ENCODE data around the gene LAMA2. TPM values are rescaled to one million over a fixed set of nuclear protein-coding genes. Genes with fewer than 3 reads are reported as not detected.
"Not testable (repeated sequence)": the region's sequence is repeated elsewhere in the genome, so short reads cannot be mapped to it uniquely, and the experiment has no call there.

Gene LAMA2
- total and polyA plus RNA-seq, 2 donors (not counting 3 experiments of a cell fraction or from before 2014, with no cell fraction given): 0.51 to 0.75 TPM

DNA sequence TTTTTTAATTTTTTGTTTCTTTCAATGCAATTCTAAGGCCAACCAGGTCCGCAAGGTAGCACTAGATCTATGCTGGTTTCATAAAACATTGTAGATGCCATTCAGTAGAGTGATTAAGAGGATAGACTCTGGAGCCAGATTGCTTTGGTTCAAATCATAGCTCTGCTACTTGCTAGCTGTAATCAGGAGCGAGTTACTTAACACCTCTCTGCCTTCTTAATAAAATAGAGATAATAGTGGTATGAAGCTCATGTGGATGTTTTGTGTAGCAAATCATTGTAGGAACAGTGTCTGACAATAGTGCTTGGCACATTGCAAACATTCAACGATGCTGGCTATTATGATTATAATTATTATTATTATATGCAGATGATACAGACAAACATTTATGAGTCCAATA, 164.9 kb downstream of the LAMA2 start:
- no peaks in the 10 kb centered on the region for H3K9me1 ChIP-seq (replicated peaks; ENCODE audit: control insufficient read depth, extremely low read depth, insufficient read depth, low read length)
- CTCF ChIA-PET: interaction anchor here (0.6 kb wide), 1 partner anchor 11 kb away, joined by 3 read pairs; no protein-coding TSS in a partner anchor
- BruUV-seq (replicated peaks): no TSS peak

DNA sequence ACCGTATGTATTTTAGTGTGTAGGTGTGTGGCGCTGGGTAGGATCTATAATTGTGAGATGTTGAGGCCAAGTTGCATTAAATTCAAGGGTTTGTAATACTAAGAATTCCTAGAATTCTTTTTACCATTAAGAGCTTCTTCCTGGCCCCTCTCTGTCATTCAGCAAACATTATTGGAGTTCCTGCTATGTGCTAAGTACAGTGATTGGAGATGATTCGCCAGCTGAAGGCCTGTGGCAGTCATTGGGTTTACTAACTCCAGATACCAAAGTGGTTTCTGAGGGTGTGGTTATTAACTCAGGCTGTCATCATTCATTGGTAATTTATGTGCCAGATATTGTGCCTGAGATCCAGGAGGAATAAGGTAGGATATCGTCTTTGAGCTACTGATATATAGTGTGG, 167.1 kb downstream of the LAMA2 start:
- DNase-seq (ENCODE audit: low read depth, low spot score) (no peak), FAIRE-seq (no peak)
- CTCF ChIA-PET: no interaction called here
- Histone ChIP-seq H2AFZ (ENCODE audit: low read depth, low read length) (no peak overlapping the region), H3K27me3 (ENCODE audit: control insufficient read depth in 2 of 2, insufficient read depth in 2 of 2, low read length in 2 of 2) (no peaks in the 10 kb centered on the region), H4K20me1 (replicated peaks; ENCODE audit: control insufficient read depth, extremely low read depth, insufficient read depth, low read length) (no peaks in the 10 kb centered on the region), H3K4me1 (ENCODE audit: control insufficient read depth, extremely low read depth, insufficient read depth, low read length) (no peaks in the 10 kb centered on the region), H3K4me3 (replicated peaks in 1 of 3; ENCODE audit: insufficient read depth in 1 of 3, low read depth in 1 of 3, low read length in 3 of 3) (no peak overlapping the region), H3K9ac (replicated peaks; ENCODE audit: extremely low read depth, insufficient read depth, low read length) (no peak overlapping the region), H3K4me2 (ENCODE audit: insufficient read depth, low read length) (no peak overlapping the region), H3K79me2 (ENCODE audit: control insufficient read depth, insufficient read depth, low read length) (no peaks in the 10 kb centered on the region), H3K9me1 (replicated peaks; ENCODE audit: control insufficient read depth, extremely low read depth, insufficient read depth, low read length) (no peaks in the 10 kb centered on the region), H3K9me3 (replicated peaks; ENCODE audit: control insufficient read depth, insufficient read depth, low read length) (no peaks in the 10 kb centered on the region), H3K36me3 (ENCODE audit: control insufficient read depth in 2 of 2, extremely low read depth in 1 of 2, insufficient read depth in 2 of 2, low read length in 2 of 2) (no peaks in the 10 kb centered on the region), H3K27ac (ENCODE audit: insufficient read depth, low read depth, low read length) (no peak overlapping the region)
- TF ChIP-seq POLR2AphosphoS5 (IDR thresholded peaks at IDR 0.05; ENCODE audit: insufficient read depth, low read depth, low read length) (no peak), GATA2 (IDR thresholded peaks at IDR 0.05; ENCODE audit: insufficient read depth, insufficient read length, low read depth, low read length) (no peak), JUN (IDR thresholded peaks at IDR 0.05; ENCODE audit: borderline replicate concordance, insufficient read depth, insufficient read length, low read depth) (no peak), MYC (IDR thresholded peaks at IDR 0.05; ENCODE audit: low read depth, low read length) (no peak), POLR2A (IDR thresholded peaks at IDR 0.05; ENCODE audit: low read depth, low read length) (no peak)
- intact Hi-C loops (cut with micrococcal nuclease) (loop anchor here (10.0 kb wide), 1 partner anchor 525 kb away; the partner anchor contains the start of gene PTPRK), dilution Hi-C loops (cut with MboI; ENCODE audit: extremely low pct_ligation_motif_present, low sequenced_read_pairs) (no loop called here)
- POLR2A ChIA-PET: no interaction called here
- BruUV-seq (replicated peaks): no TSS peak

More for the DNA sequence above, 164.9 kb downstream of the LAMA2 start:
- no peaks in the 10 kb centered on the region for H3K27me3 ChIP-seq (ENCODE audit: control insufficient read depth in 2 of 2, insufficient read depth in 2 of 2, low read length in 2 of 2)
- H3K9ac ChIP-seq (replicated peaks; ENCODE audit: extremely low read depth, insufficient read depth, low read length): no peak overlapping the region
- TF ChIP-seq POLR2A (IDR thresholded peaks at IDR 0.05; ENCODE audit: low read depth, low read length) (no peak), EZH2 (IDR thresholded peaks at IDR 0.05; ENCODE audit: borderline replicate concordance, low read depth, low read length, severe bottlenecking) (no peak), GATA2 (IDR thresholded peaks at IDR 0.05; ENCODE audit: insufficient read depth, insufficient read length, low read depth, low read length) (no peak), POLR2AphosphoS5 (IDR thresholded peaks at IDR 0.05; ENCODE audit: insufficient read depth, low read depth, low read length) (no peak)
- TF ChIP-seq, protein P1, sequence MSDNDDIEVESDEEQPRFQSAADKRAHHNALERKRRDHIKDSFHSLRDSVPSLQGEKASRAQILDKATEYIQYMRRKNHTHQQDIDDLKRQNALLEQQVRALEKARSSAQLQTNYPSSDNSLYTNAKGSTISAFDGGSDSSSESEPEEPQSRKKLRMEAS (IDR thresholded peaks at IDR 0.05; ENCODE audit: insufficient read depth, insufficient read length): no peak
- TF ChIP-seq, protein P2, sequence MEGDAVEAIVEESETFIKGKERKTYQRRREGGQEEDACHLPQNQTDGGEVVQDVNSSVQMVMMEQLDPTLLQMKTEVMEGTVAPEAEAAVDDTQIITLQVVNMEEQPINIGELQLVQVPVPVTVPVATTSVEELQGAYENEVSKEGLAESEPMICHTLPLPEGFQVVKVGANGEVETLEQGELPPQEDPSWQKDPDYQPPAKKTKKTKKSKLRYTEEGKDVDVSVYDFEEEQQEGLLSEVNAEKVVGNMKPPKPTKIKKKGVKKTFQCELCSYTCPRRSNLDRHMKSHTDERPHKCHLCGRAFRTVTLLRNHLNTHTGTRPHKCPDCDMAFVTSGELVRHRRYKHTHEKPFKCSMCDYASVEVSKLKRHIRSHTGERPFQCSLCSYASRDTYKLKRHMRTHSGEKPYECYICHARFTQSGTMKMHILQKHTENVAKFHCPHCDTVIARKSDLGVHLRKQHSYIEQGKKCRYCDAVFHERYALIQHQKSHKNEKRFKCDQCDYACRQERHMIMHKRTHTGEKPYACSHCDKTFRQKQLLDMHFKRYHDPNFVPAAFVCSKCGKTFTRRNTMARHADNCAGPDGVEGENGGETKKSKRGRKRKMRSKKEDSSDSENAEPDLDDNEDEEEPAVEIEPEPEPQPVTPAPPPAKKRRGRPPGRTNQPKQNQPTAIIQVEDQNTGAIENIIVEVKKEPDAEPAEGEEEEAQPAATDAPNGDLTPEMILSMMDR (IDR thresholded peaks at IDR 0.05; ENCODE audit: extremely low read depth in 1 of 2, insufficient read depth in 1 of 2, low read depth in 1 of 2, low read length in 2 of 2): no peak
- DNase-seq (ENCODE audit: low read depth, low spot score): no peak
- no peaks in the 10 kb centered on the region for H4K20me1 ChIP-seq (replicated peaks; ENCODE audit: control insufficient read depth, extremely low read depth, insufficient read depth, low read length)
- intact Hi-C loops (cut with micrococcal nuclease): no loop called here
- no peaks in the 10 kb centered on the region for H3K4me1 ChIP-seq (ENCODE audit: control insufficient read depth, extremely low read depth, insufficient read depth, low read length)
- H3K27ac ChIP-seq (ENCODE audit: insufficient read depth, low read depth, low read length): no peak overlapping the region
- POLR2A ChIA-PET: no interaction called here
- no peak for FAIRE-seq
- H3K9me3 ChIP-seq (replicated peaks; ENCODE audit: control insufficient read depth, insufficient read depth, low read length): no peaks in the 10 kb centered on the region
- H3K4me2 ChIP-seq (ENCODE audit: insufficient read depth, low read length): no peak overlapping the region
- no peak overlapping the region for H2AFZ ChIP-seq (ENCODE audit: low read depth, low read length)
- no peaks in the 10 kb centered on the region for H3K36me3 ChIP-seq (ENCODE audit: control insufficient read depth in 2 of 2, extremely low read depth in 1 of 2, insufficient read depth in 2 of 2, low read length in 2 of 2)
- dilution Hi-C loops (cut with MboI; ENCODE audit: extremely low pct_ligation_motif_present, low sequenced_read_pairs): no loop called here
- no peaks in the 10 kb centered on the region for H3K79me2 ChIP-seq (ENCODE audit: control insufficient read depth, insufficient read depth, low read length)
- H3K4me3 ChIP-seq (replicated peaks in 1 of 3; ENCODE audit: insufficient read depth in 1 of 3, low read depth in 1 of 3, low read length in 3 of 3): no peak overlapping the region

DNA sequence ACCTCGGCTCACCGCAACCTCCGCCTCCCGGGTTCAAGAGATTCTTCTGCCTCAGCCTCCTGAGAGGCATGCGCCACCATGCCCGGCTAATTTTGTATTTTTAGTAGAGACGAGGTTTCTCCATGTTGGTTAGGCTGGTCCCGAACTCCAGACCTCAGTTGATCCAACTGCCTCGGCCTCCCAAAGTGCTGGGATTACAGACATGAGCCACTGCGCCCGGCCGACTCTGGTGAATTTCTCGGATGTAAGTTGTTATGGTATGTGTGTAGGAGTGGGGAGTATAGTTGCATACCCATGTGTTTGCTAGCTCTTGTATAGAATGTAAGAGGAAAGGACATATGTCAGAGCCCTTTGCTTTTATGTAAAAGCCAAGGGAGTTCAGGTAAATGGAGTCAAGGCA, 170.2 kb downstream of the LAMA2 start:
- dilution Hi-C loops (cut with MboI; ENCODE audit: extremely low pct_ligation_motif_present, low sequenced_read_pairs); POLR2A ChIA-PET; H3K27me3 ChIP-seq (ENCODE audit: control insufficient read depth in 2 of 2, insufficient read depth in 2 of 2, low read length in 2 of 2); H3K9ac ChIP-seq (replicated peaks; ENCODE audit: extremely low read depth, insufficient read depth, low read length); H2AFZ ChIP-seq (ENCODE audit: low read depth, low read length); DNase-seq (ENCODE audit: low read depth, low spot score); H3K36me3 ChIP-seq (ENCODE audit: control insufficient read depth in 2 of 2, extremely low read depth in 1 of 2, insufficient read depth in 2 of 2, low read length in 2 of 2); H3K4me2 ChIP-seq (ENCODE audit: insufficient read depth, low read length); H3K9me1 ChIP-seq (replicated peaks; ENCODE audit: control insufficient read depth, extremely low read depth, insufficient read depth, low read length); H3K4me1 ChIP-seq (ENCODE audit: control insufficient read depth, extremely low read depth, insufficient read depth, low read length); H3K79me2 ChIP-seq (ENCODE audit: control insufficient read depth, insufficient read depth, low read length); H3K9me3 ChIP-seq (replicated peaks; ENCODE audit: control insufficient read depth, insufficient read depth, low read length); CTCF ChIA-PET; BruUV-seq (replicated peaks); FAIRE-seq; H4K20me1 ChIP-seq (replicated peaks; ENCODE audit: control insufficient read depth, extremely low read depth, insufficient read depth, low read length); H3K4me3 ChIP-seq (replicated peaks in 1 of 3; ENCODE audit: insufficient read depth in 1 of 3, low read depth in 1 of 3, low read length in 3 of 3); H3K27ac ChIP-seq (ENCODE audit: insufficient read depth, low read depth, low read length): not testable (repeated sequence)
- intact Hi-C loops (cut with micrococcal nuclease): loop anchor here (10.0 kb wide), 1 partner anchor 528 kb away; the partner anchor contains the start of gene PTPRK

All from endothelial cell of umbilical vein (primary cell).